ENCODE measurements around the gene TFF2.

- TF ChIP-seq EZH2phosphoT487 (IDR thresholded peaks at IDR 0.05; ENCODE audit: insufficient read depth, low read depth) (no peak), EZH2 (IDR thresholded peaks at IDR 0.05; ENCODE audit: insufficient read depth, poor library complexity, severe bottlenecking) (no peak)
Measured at GRCh38 chr21:42343963-42344510, 6.8 kb downstream of the TFF2 start.

Data from GM23248 (cell line).